Measurements from ENCODE around the gene PRPF6.

GRCh38 chr20:64042054-64042781 lies 61.3 kb downstream of the PRPF6 start:
- TF ChIP-seq EZH2 (IDR thresholded peaks at IDR 0.05; ENCODE audit: insufficient read depth, low read length) (peak; percentile 99), CTCF (IDR thresholded peaks at IDR 0.05; ENCODE audit: insufficient read depth, low read depth, low read length) (no peak)
